Keratinocyte (primary cell): Measurements from ENCODE around the gene ARRB1. TPM values are rescaled to one million over a fixed set of nuclear protein-coding genes. Genes with fewer than 3 reads are reported as not detected.

Experiments used
- DNase-seq: peaks from one replicate; pipeline ENCODE4 v3.0.0-alpha.2; 2011; ENCODE audit warnings: low read depth, missing footprints, low spot score
- FAIRE-seq: peaks from 2 replicates; lab custom pipeline; 2011; peaks lifted over from hg19 to GRCh38; lab: Jason Lieb, UNC
- H2AFZ ChIP-seq: 2 replicates; pipeline ENCODE4 v1.6.0; 2012; ENCODE audit warnings: low read length, control low read depth, inconsistent platforms; ENCODE audit not compliant: control insufficient read depth
- H3K27ac ChIP-seq: 2 replicates; pipeline ENCODE4 v1.5.1; 2011; ENCODE audit warnings: low read length; ENCODE audit not compliant: control insufficient read depth, insufficient read depth
- H3K27me3 ChIP-seq: 3 replicates; pipeline ENCODE4 v1.6.0; 2011; ENCODE audit warnings: low read length; ENCODE audit not compliant: control insufficient read depth, insufficient read depth; ENCODE audit errors: extremely low read depth
- H3K36me3 ChIP-seq, 2 experiments: 2 replicates in 1 of 2; 3 replicates in 1 of 2; pipeline ENCODE4 v1.5.1; 2011; ENCODE audit warnings: low read length in 2 of 2, mild to moderate bottlenecking in 1 of 2; ENCODE audit not compliant: control insufficient read depth in 2 of 2, insufficient read depth in 2 of 2; ENCODE audit errors: extremely low read depth in 1 of 2
- H3K4me1 ChIP-seq: 3 replicates; pipeline ENCODE4 v1.5.1; 2011; ENCODE audit warnings: low read length; ENCODE audit not compliant: control insufficient read depth, insufficient read depth; ENCODE audit errors: extremely low read depth
- H3K4me2 ChIP-seq: 3 replicates; pipeline ENCODE4 v1.6.0; 2011; ENCODE audit warnings: low read depth, low read length; ENCODE audit not compliant: control insufficient read depth, insufficient read depth; ENCODE audit errors: extremely low read depth
- H3K4me3 ChIP-seq, 3 experiments: fragments of 200-600 bp in 1 of 3; sonication (generic) in 1 of 3; 2 replicates in 2 of 3; 3 replicates in 1 of 3; pipeline ENCODE4 v1.5.1; 2011 to 2016; ENCODE audit warnings: low read length in 3 of 3, mild to moderate bottlenecking in 3 of 3, control low read depth in 2 of 3, inconsistent platforms in 1 of 3, low read depth in 1 of 3, mixed read lengths in 1 of 3, mixed run types in 1 of 3, moderate library complexity in 1 of 3; ENCODE audit not compliant: control insufficient read depth in 2 of 3, insufficient read depth in 2 of 3; ENCODE audit errors: extremely low read depth in 1 of 3
- H3K79me2 ChIP-seq: 2 replicates; pipeline ENCODE4 v1.6.0; 2012; ENCODE audit warnings: low read length; ENCODE audit not compliant: control insufficient read depth, insufficient read depth
- H3K9ac ChIP-seq: 3 replicates; pipeline ENCODE4 v1.6.0; 2011; ENCODE audit warnings: low read length; ENCODE audit not compliant: control insufficient read depth, insufficient read depth; ENCODE audit errors: extremely low read depth
- H3K9me1 ChIP-seq: 3 replicates; pipeline ENCODE4 v1.6.0; 2011; ENCODE audit warnings: low read length; ENCODE audit not compliant: control insufficient read depth, insufficient read depth; ENCODE audit errors: extremely low read depth
- H3K9me3 ChIP-seq: 2 replicates; pipeline ENCODE4 v1.5.1; 2012; ENCODE audit warnings: low read depth, low read length; ENCODE audit not compliant: control insufficient read depth
- H4K20me1 ChIP-seq: 3 replicates; pipeline ENCODE4 v1.6.0; 2011; ENCODE audit warnings: low read length; ENCODE audit not compliant: control insufficient read depth, insufficient read depth; ENCODE audit errors: extremely low read depth
- EZH2 ChIP-seq: IDR thresholded peaks from one replicate; pipeline ENCODE4 v1.6.1; 2012; ENCODE audit warnings: inconsistent platforms, mild to moderate bottlenecking, low read length, moderate library complexity
- dilution Hi-C: fragments of 300-500 bp; cut with MboI; formaldehyde crosslinking; loops from one replicate; pipeline ENCODE4 v1.7.0; 2020; ENCODE audit warnings: low sequenced_read_pairs; ENCODE audit not compliant: extremely low pct_ligation_motif_present
- polyA plus RNA-seq, 5 experiments: library from polyadenylated mRNA; depleted of rRNA in 3 of 5; stranded (reverse) in 3 of 5; stranded (forward) in 1 of 5; unstranded in 1 of 5; fragments of >200 nt; gene quantifications; 1 replicate in 1 of 5; 2 replicates in 3 of 5; 3 replicates in 1 of 5; pipeline versions ENCODE4 v1.2.1 to v1.2.3, GENCODE V29; 2011 to 2012; ENCODE audit warnings: missing spikeins in 2 of 5, low read depth in 1 of 5, low replicate concordance in 1 of 5
- TF ChIP-seq, protein P1 (sequence below), 3 experiments: IDR thresholded peaks in 1 of 3; conservative IDR thresholded peaks in 1 of 3; optimal IDR thresholded peaks in 1 of 3; 2 replicates in 2 of 3; 3 replicates in 1 of 3; pipeline versions ENCODE3 to v1.5.1; 2011; ENCODE audit warnings: low read length in 3 of 3, mild to moderate bottlenecking in 3 of 3, moderate library complexity in 2 of 3, control low read depth in 1 of 3, inconsistent platforms in 1 of 3; ENCODE audit not compliant: insufficient read depth in 2 of 3; ENCODE audit errors: extremely low read depth in 1 of 3

ARRB1 gene
- polyA plus RNA-seq, 1 donor (not counting 4 experiments of a cell fraction or from before 2014, with no cell fraction given), result 0.94 TPM

DNA sequence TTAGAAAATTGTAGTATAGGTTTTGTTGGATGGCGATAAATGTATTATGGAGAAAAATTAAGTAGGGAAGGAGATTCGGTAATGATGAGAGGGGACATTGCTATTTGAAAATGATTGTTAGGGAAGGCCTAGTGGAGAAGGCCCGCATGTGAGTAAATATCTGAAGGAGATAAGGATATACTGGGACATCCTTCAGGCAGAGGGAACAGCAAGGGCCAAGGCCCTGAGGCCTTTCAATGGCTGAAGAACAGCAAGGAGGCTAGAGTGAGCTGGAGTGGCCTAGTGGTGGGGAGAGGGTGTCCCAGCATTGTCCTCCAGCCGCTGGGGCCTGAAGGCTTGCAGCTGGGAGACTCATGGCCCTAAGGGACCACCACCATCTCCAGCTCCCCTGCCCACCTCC lies 23.2 kb upstream of the ARRB1 start:
- no peak overlapping the region for H2AFZ ChIP-seq
- H3K9me3 ChIP-seq, result no peaks in the 10 kb centered on the region
- TF ChIP-seq, protein P1, sequence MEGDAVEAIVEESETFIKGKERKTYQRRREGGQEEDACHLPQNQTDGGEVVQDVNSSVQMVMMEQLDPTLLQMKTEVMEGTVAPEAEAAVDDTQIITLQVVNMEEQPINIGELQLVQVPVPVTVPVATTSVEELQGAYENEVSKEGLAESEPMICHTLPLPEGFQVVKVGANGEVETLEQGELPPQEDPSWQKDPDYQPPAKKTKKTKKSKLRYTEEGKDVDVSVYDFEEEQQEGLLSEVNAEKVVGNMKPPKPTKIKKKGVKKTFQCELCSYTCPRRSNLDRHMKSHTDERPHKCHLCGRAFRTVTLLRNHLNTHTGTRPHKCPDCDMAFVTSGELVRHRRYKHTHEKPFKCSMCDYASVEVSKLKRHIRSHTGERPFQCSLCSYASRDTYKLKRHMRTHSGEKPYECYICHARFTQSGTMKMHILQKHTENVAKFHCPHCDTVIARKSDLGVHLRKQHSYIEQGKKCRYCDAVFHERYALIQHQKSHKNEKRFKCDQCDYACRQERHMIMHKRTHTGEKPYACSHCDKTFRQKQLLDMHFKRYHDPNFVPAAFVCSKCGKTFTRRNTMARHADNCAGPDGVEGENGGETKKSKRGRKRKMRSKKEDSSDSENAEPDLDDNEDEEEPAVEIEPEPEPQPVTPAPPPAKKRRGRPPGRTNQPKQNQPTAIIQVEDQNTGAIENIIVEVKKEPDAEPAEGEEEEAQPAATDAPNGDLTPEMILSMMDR (optimal IDR thresholded peaks at IDR 0.05 in 1 of 3, IDR thresholded peaks at IDR 0.05 in 1 of 3, conservative IDR thresholded peaks at IDR 0.05 in 1 of 3; ENCODE audit: extremely low read depth in 1 of 3, insufficient read depth in 2 of 3, low read length in 3 of 3), result no peak
- TF ChIP-seq EZH2, result no peak
- dilution Hi-C loops, result no loop called here
- H3K79me2 ChIP-seq, result no peaks in the 10 kb centered on the region
- peaks cover 4% of the 10 kb centered on the region for H3K27me3 ChIP-seq
- no peaks in the 10 kb centered on the region for H4K20me1 ChIP-seq
- no peak overlapping the region for H3K4me3 ChIP-seq
- no peak overlapping the region for H3K4me2 ChIP-seq
- no peak overlapping the region for H3K27ac ChIP-seq
- no peak overlapping the region for H3K9ac ChIP-seq
- H3K4me1 ChIP-seq, result no peaks in the 10 kb centered on the region
- FAIRE-seq (no peak), DNase-seq (no peak)
- no peaks in the 10 kb centered on the region for H3K9me1 ChIP-seq
- H3K36me3 ChIP-seq, result no peaks in the 10 kb centered on the region

DNA sequence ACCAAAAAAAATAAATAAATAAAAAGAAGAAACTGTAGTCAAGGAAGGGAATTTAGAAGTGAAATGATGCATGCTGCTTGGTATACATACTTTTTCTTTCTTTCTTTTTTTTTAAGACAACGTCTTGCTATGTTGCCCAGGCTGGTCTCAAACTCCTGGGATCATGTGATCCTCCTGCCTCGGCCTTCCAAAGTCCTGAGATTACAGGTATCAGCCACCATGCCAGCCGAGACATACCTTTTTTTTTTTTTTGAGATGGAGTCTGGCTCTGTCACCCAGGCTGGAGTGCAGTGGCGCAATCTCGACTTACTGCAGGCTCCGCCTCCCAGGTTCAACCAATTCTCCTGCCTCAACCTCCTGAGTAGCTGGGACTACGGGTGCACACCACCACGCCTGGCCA lies 21.7 kb upstream of the ARRB1 start:
- Histone ChIP-seq H3K4me3 (no peak overlapping the region), H3K36me3 (no peaks in the 10 kb centered on the region), H3K9me3 (no peaks in the 10 kb centered on the region), H3K9me1 (no peaks in the 10 kb centered on the region), H3K27me3 (peaks cover 4% of the 10 kb centered on the region), H3K4me2 (no peak overlapping the region), H3K9ac (no peak overlapping the region), H3K27ac (no peak overlapping the region), H2AFZ (no peak overlapping the region), H3K79me2 (no peaks in the 10 kb centered on the region), H4K20me1 (no peaks in the 10 kb centered on the region), H3K4me1 (no peaks in the 10 kb centered on the region)
- FAIRE-seq (no peak), DNase-seq (no peak)
- no peak for TF ChIP-seq EZH2
- TF ChIP-seq, protein P1 (optimal IDR thresholded peaks at IDR 0.05 in 1 of 3, IDR thresholded peaks at IDR 0.05 in 1 of 3, conservative IDR thresholded peaks at IDR 0.05 in 1 of 3; ENCODE audit: extremely low read depth in 1 of 3, insufficient read depth in 2 of 3, low read length in 3 of 3), result no peak
- dilution Hi-C loops, result no loop called here
